NCI-H446 treated with DMSO at 0.1 percent for 48 hours (cell line): ENCODE measurements around the gene PLEKHN1.
"Not testable (repeated sequence)": the region's sequence is repeated elsewhere in the genome, so short reads cannot be mapped to it uniquely, and the experiment has no call there.

Source experiments
- DNase-seq: peaks from one replicate; lab custom pipeline; 2025; lab: John Stamatoyannopoulos, UW

Gene PLEKHN1

GRCh38 chr1:975896-976683 is 9.8 kb downstream of the PLEKHN1 start:
- peak; percentile 41 for DNase-seq

- DNase-seq = not testable (repeated sequence)
These were observed 10.5 kb downstream of the PLEKHN1 start for GRCh38 chr1:976791-977190.

GRCh38 chr1:978069-978834 is 12.0 kb downstream of the PLEKHN1 start:
- DNase-seq = peak; percentile 23

GRCh38 chr1:978835-979743 is 12.8 kb downstream of the PLEKHN1 start:
- DNase-seq = no peak

GRCh38 chr1:979744-980072 is 13.4 kb downstream of the PLEKHN1 start:
- no peak for DNase-seq

- DNase-seq = no peak
These were observed 13.9 kb downstream of the PLEKHN1 start for GRCh38 chr1:980137-980571.

GRCh38 chr1:980602-981395 is 14.5 kb downstream of the PLEKHN1 start:
- DNase-seq = no peak

GRCh38 chr1:981491-981954 is 15.2 kb downstream of the PLEKHN1 start:
- DNase-seq = no peak

GRCh38 chr1:981955-982558 is 15.8 kb downstream of the PLEKHN1 start, which contains the start of gene PERM1:
TSS of gene PERM1 (minus strand) at chr1:982093. CDS start at chr1:981029, 1,064 bp downstream.
- no peak for DNase-seq

- no peak for DNase-seq
These were observed 16.6 kb downstream of the PLEKHN1 start for GRCh38 chr1:982765-983436.

GRCh38 chr1:983798-984475 is 17.7 kb downstream of the PLEKHN1 start:
- DNase-seq = no peak

- no peak for DNase-seq
These were observed 18.2 kb downstream of the PLEKHN1 start for GRCh38 chr1:984476-984814.

- no peak for DNase-seq
These were observed 18.8 kb downstream of the PLEKHN1 start for GRCh38 chr1:985126-985525.

- not testable (repeated sequence) for DNase-seq
These were observed 21.8 kb downstream of the PLEKHN1 start for GRCh38 chr1:988061-988460.

- DNase-seq = not testable (repeated sequence)
These were observed 25.0 kb downstream of the PLEKHN1 start for GRCh38 chr1:991275-991674.

- no peak for DNase-seq
These were observed 25.6 kb downstream of the PLEKHN1 start for GRCh38 chr1:991895-992294.

- no peak for DNase-seq
These were observed 26.1 kb downstream of the PLEKHN1 start for GRCh38 chr1:992362-992761.

GRCh38 chr1:993379-993995 is 27.2 kb downstream of the PLEKHN1 start:
- no peak for DNase-seq

GRCh38 chr1:994546-994945 is 28.3 kb downstream of the PLEKHN1 start:
- not testable (repeated sequence) for DNase-seq
